Measurements from ENCODE around the gene PPM1F.

The PPM1F gene, protein sequence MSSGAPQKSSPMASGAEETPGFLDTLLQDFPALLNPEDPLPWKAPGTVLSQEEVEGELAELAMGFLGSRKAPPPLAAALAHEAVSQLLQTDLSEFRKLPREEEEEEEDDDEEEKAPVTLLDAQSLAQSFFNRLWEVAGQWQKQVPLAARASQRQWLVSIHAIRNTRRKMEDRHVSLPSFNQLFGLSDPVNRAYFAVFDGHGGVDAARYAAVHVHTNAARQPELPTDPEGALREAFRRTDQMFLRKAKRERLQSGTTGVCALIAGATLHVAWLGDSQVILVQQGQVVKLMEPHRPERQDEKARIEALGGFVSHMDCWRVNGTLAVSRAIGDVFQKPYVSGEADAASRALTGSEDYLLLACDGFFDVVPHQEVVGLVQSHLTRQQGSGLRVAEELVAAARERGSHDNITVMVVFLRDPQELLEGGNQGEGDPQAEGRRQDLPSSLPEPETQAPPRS

DNA sequence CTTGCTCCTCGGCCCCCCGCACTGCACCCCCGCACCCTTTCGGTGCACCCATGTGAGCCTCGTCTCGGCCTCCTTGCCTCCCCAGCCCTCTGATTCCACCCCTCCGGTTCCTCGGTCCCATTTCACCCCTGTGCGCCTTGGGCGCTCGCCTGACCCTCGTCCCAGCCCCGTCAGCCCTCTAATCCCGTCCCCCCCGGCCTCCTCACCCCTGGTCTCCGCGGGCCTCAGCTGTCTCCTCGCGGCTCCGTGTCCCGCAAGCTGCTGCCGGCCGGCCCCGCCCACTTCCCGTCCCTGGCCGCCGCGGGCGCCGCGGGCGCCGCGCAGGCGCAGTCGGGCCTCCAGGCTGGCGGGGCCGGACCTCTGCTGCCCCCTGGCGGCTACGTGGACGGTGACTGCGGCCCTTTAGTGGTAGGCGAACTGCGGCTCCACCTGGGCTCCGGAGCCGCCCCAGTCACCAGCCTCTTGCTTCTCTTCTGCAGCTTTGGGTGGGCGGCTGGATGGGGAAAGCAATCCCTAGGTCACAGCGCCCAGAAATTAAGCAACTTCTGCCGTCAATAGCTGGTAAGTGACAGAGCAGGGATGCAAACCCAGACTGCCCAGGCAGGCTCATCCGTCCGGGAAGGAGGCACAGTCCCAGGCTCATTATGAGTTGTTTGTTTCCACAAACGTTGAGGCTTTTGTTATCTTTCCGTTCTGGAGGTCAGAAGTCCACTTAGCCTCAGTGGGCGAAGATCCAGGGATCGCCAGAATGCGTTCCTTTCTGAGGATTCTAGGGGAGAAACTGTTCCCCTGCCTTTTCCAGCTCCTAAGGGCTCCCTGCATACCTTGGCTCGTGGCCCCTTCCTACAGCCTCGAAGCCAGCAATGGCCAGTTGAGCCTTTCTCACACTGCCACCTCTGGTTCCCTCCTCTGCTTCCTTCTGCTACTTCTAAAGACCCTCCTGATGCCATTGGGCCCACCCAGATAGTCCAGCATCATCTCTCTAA is at the start of gene PPM1F:
Gene PPM1F, minus strand, starts transcription at position 263 of the 986 bp plus-strand sequence. CDS start 6,800 bp downstream, outside the sequence.
- peak; percentile 93 for DNase-seq

DNA sequence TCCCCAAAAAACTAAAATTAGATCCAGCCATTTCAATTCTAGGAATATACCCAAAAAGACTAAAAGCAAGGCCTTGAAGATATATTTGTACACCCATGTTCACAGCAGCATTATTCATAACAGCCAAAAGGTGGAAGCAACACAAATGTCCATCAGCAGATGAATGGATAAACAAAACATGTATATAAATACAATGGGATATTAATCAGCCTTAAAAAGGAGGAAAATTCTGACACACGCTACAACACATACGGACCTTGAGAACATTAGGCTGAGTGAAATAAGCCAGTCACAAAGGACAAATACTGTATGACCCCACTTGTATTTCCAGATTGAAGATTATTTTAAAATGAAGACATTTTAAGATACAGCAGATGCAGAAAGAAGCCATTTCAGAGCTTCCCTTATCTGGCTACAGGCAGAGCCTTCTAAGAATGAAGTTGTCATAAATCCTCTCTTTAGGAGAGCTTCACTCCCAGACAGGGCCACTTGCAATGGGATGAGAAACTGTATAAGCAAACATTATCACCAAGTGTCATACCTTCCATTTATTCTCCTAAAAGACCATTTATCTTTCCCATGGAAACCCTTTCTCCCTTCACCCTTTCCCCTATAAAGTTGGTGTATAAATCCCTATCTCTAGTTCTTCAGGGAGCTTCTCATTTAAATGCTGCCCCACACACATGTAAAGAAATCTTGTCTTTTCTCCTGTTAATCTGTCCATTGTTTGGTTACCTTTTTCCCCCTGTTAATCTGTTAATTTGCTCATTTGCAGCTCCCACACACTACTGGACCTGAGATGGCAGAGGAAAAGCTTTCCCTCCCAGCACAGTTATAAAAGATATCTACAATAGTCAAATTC is 49.2 kb upstream of the PPM1F start:
- DNase-seq, result no peak

DNA sequence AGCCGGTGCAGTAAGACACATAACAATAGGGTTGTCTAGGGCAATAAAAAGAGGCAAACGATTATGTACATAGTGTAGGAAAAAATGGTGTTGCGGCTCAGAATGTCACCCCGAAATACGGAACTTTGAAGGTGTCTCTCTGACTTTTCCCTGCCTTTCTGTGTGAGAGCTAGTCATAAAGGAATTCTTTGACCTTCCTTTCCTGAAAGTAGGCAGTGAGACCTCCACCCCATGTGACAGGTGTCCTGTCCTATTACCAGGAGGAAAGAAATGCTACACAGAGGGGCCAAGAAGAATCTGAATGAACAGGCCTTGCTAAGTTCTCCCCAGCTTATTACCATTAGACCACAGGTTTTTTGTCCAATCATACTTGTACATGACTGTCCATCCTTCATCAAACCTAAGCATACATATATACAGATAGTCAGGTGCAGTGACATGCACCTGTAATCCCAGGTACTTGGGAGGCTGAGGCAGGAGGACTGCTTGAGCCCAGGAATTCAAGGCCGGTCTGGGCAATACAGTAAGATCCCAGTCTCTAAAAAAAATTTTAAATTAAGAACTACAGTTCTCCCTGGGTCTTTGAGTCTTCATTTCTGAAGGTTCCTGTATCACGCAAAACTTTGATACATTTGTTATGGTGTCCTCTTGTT is 46.1 kb upstream of the PPM1F start:
- no peak for DNase-seq

DNA sequence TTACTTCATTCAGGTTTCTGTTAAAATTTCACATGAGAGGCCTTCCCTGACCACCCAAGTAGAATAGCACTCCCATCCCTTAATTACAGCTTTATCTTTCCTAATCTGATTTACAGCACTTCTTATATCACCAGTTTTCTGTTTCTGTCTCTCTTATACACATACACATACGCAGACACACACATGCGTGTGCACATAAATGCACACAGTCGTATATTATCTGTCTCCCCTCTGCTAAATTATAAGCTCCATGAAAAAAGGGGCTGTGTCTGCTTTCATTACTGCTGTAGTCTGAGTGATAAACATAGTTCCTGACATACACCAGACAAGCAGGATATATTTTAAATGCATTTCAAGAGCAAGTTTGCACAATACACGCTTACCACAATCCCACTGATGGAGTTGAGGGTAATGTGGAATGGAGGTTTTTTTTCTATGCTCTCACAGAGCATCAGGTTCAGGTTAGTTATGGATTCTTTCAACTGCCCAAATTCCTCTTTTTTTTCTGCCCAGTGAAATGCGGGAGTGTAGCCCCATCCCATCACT is 43.6 kb upstream of the PPM1F start:
- DNase-seq, result no peak

DNA sequence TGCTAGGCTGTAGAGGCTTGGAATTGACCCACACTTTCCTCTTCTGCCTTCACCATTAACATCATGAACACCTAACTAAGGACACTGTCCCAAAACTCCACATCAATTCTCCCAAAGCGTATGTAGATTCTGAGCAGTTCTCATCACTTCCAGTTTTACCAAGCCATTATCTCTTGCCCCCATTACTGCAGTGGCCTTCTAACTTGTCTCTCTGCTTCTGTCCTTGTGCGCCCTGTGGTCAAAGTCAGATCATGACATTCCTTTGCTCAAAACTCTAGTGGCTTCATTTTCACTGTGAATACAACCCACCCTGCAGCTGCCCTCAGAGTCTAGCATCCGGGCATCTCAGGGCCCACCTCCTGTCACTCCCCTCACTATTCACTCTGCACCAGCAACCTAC is 43.0 kb upstream of the PPM1F start:
- DNase-seq, result no peak

DNA sequence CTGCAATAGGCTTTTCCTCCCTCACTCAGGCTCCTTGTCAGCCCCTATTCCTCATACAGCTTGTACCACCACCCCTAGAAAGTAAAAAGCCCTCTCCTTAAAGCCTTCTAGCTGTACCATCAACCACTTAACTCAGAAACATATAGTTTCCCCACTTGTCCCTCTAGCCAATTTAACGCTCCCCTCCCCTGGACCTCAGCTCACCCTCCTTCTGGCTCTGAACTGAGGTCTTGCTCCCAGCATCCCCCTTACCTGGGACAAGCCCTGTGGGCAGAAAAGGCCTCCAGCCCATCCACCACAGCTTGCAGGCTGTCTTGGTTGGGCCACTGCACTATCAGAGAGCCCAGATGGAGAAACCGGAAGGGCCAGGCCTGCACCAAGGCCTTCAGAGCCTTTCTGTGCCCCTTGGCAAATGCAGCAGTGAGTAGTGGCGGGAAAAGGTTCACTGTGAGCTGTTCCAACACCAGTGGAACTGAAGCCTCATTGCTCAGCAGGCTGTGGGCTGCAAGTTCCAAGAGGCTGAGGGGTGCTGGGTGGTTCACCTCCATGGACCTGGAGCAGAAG is 42.3 kb upstream of the PPM1F start:
- DNase-seq, result no peak

DNA sequence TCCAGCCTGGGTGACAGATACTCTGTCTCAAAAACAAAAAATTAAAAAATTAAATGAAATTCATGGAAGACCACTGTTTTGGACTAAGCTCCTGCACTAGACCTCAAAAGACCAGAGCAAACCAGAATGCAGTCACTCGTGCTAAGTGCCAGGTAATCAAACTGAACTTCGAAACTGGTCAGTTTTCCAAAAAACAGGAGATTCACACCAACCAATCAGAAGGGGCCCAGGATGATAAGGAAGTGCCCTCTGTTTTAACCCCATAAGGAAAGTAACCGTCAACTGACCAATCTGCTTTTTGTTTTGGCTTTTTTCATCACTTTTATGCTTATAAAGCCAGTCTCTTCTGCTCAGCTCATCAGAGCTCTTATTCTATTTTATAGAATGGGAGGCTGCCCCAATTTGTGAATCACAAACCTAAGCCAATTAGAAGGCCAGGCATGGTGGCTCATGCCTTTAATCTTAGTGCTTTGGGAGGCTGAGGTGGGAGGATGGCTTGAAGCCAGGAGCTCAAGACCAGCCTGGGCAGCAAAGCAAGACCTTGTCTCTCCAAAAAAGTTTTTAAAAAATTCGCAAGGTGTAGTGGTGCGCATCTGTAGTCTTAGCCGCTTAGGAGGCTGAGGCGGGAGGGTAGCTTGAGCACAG is 40.1 kb upstream of the PPM1F start:
- no peak for DNase-seq

DNA sequence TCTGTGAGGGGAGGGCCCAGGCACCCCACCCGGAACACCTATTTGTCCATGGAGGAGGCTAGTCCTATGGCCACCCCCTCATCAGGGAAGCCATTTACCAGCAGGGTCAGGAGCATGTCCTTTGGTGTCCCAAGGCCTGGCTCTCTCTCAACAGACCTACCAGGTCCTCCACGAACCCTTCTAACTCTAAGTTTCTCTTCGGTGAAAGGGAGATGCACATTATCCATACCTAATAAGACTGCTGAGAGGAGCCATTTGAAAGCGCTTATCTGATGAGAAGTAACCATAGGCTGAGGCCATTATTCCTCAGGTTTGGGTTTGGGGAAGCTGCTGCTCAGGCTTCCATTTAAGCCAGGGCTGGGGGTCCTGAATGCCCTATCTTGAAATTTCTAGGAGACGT is 39.1 kb upstream of the PPM1F start:
- DNase-seq, result no peak

DNA sequence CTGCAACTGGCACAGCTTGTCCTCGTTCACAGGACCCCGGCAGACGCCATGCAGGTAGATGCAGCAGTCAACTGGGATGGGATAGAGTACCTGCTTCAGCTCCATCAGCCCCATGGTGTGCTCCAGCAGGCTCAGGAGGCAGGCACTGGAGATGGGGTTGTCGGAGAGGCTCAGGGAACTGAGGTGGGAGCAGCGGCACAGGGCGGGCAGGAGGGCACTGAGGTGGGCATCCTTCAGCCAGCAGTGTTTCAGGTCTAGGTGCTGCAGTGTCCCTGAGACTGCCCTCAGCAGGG is 38.6 kb upstream of the PPM1F start:
- no peak for DNase-seq

DNA sequence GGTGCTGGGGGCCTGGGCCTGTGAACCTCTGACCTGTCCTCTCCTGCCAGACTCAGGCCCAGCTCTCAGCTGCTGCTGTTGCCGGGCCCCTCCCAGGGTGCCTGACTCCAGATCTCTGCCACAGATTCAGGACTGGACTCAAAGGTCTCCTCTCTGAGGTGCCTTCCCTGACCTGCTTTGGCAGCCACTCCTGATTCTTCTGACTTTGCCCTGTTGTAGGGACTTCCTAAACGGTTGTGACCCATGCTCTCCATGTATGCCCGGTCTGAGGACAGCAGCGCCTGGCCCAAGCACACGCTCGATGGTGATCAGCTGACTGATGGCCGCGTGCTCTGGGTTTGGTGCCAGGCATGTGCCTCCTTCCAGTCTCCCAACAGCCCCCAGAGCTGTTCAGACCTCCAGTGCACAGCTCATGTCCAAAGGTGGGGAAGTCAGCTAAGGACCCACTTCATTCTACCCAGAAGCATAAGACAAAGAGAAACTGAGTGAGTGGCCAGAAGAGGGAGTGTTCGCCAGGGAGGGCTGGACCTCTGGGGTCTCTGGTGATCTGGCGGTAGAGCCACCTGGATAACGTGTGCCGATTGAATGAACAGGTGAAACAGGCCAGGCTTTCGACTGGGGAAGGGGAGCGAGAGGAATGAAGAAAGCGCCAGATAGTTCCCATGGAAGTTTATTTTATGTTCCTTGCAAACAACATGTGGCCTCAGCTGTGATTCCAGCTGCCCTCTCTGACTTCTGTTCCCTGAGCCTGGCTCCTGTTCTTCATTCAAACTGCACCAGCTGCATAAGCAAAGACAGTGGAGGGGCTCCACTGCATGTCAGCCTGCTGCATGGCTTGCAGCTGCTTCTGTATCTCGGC is 38.0 kb upstream of the PPM1F start:
- DNase-seq, result no peak

DNA sequence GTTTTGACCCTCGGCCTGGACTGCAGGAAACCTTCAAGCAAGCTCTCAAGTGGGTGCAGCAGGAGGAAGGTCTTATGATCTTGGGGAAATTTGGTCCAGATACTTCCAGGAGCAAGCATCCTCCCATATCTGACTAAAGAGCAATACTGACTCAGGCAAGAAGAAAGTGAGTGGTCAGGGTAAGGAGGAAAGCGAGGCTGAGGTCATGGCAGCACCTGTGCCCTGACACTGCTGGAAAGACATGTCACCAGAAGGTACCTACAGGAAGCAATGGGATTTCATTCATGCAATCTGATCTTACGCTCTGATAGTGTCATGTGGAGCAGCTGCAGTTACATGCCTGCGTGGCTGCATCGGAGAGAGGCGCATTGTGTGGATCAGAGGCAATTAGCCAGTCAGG is 36.4 kb upstream of the PPM1F start:
- DNase-seq, result no peak

DNA sequence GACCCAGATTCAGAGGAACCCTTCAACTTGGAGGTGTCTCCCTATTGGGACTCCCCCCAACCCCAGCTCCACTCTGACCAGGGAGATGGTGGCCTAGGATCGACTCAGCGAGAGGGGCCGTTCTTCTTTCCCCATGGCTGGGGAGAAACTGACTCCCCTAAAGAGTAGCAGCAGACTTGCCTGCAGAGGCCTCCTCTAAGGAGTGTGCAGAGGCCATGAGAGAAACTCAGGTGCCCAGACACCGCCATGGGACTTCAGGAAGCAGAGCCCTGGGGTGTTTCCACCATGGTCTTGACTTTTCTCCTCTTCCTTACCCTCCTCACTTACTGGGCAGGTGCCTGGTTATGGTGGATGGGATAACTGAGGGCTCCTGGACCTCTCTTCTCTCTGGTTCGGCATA is 32.6 kb upstream of the PPM1F start:
- no peak for DNase-seq

DNA sequence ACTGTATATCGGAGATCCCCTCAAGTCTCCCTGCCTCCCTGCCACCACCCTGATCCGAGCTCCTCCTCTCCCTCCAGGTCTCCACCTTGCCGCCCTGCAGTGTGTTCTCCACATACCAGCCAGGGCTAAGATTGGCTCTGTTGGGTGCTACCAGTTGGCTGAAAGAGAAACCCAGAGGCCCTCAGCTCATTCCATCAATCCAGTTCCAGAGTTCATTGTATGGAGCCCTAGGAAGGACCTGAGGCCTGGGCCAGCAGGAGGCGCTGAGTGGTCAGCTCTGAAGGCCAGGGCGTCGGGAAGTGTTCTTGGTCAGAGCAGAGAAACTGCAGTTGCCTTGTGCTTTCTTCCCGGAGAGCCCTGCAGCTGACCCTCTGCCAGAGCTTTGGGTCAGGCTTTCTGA is 32.1 kb upstream of the PPM1F start:
- DNase-seq, result no peak

DNA sequence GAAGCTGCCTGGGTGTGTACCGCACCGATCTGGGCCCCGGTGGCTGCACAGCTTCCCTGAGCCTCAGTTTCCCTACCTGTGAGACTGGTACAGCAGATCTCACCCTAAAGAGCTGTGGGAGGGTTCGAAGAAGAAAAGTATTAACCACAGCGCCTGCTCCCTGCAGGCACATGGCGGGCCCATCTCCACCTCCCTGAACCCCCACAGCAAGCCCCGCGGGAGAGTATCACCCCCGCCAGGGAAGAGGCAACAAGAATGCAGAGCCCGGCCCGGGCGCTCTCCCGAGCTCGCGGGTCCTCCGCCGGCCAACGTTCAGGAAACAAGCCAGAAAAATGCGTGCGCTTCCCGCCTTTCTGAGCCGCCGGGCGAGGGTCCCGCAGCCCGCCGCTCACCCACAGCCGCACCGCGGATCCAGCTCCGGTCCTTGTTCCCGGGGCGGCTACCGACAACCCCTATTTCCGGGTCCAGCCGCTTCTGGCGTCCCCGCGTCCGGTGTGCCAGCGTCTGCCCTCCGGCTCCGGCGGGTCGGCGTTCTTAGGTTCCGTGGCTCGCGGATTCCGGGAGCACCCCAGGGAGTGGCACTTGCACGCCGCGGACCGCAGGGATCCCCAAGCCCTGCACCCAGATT is 29.8 kb upstream of the PPM1F start, which contains the start of gene TOP3B:
Gene TOP3B, minus strand, starts transcription at position 450 of the 628 bp plus-strand sequence. CDS start 7,078 bp downstream, outside the sequence.
- peak; percentile 83 for DNase-seq

DNA sequence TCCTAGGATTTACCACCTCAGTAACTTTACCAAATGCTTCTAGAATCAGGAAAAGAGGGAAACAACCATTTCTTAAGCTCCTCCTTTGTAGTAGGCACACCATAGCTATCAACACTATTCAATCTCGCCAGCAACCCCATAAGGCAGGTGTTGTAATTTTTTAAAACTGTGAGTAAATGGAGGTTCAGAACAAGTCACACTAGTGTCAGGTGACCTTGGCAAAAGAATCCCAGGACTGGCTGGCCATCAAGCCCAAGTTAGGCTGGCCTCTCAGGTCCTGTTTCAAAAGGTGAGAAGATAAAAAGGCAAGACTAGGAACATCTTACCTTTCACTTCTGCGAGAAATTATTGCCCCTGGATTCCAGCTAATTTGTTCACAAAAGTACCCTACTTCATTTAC is 29.2 kb upstream of the PPM1F start:
- DNase-seq, result no peak

DNA sequence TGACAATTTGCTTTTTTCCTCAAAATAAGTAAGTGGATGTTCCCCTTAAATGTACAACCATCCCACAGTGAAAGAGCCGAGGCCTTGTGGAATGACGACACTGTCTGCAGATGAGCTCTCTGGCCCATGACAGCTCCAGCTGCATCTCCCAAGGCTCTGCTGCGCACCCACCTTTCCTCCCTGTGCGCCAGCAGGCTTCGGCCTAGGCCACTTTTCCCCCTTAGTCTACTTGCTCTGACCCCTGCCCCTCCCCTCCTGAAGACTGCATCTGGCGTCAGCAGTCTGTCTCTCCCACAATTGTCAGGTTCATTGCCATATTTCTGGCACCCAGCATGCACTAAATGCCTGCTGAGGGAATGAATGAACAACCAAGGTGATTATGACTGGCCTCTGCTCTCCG is 27.9 kb upstream of the PPM1F start:
- DNase-seq, result no peak

DNA sequence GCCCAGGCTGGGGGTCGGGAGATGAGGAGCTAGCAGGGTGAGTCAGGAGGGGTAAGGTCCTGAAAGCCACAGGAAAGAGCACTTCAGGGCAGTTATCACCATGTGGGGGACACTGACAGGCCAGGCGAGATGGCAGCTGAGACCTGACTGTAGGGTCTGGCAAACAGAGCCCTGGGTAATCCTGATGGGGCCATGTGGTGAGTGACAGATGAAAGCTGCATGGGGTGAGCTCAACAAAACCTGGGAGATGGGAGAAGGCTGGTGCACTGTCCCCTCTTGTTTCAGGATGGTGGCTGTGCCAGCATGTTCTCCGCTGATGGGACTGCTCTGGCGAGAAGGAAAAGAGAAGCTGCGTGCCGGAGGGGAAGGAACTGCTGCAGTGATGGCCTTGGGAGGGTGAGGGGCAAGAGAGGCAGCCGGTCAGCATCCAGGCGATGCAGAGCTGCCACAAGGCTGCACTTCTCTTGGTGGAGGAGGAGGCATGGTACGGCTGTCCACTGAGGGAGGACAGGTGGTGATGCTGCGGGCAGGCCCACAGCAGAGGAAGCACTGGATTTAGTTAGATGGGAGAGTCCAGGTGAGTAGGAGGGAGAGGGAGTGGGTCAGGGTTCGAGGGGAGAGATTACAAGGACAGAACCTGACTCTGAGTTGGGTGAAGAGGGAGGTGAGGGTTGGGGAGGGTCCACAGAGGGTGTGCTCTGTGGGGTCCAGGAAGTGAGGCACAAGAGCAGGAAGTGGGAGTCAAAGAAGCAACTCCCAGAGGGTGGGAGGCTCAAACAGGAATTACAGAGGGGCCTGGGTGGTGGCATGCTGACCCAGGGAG is 26.1 kb upstream of the PPM1F start:
- DNase-seq, result no peak

DNA sequence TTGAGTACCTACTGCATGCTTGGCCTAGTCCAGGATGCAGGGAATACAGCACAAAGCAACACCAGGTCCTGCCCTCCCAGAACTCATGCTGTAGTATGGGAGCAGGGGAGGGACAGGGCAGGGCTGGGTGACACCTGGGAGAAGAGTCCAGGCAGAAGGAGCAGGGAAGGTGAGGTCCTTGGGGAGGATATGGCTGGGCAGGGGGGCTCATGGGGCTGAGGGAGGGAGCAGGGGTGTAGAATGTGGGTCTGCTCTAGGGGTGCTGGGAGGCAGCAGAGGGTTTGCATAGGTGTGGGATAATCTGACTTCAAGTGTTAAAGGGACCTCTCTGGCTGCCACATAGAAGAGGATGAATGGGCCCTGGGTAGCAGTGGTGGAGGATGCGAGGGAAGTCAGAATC is 25.2 kb upstream of the PPM1F start:
- DNase-seq, result no peak
